ENCODE results near the gene INPP5A.

The INPP5A gene

DNA sequence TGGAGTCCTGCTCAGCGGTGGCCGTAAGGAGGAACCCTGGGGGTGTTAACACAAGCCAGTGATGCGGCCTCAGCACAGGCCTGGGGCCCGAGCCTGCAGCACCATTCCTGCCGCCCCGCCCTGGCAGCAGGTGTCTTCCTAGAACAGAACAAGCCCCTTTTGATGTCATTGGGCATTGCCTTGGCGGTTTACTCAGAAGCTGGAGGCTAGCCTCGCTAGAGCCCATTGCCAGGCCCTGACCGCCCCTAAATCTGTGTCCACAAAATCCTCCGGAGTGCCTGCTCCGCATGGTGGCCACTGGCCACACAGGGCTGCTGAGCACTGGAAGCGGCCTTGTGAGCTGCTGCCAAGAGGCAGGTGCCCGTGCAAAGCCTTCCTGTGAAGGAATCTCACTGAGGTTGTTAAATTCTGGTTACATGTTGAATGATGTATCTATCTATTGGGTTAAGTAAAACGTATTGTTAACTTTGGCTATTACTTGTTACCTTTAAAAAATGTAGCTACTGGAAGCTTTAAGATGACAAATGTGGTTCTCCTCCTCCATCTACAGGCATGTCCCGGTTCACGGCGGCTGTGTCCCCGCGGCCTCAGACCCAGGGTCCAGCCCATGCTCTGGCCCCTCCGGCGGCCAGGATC is 1.2 kb upstream of the INPP5A start:
- peak overlapping the region; percentile 51 for H3K4me3 ChIP-seq (ENCODE audit: low read length)
- no peak for DNase-seq (ENCODE audit: low read depth)
- TF ChIP-seq, protein P1, sequence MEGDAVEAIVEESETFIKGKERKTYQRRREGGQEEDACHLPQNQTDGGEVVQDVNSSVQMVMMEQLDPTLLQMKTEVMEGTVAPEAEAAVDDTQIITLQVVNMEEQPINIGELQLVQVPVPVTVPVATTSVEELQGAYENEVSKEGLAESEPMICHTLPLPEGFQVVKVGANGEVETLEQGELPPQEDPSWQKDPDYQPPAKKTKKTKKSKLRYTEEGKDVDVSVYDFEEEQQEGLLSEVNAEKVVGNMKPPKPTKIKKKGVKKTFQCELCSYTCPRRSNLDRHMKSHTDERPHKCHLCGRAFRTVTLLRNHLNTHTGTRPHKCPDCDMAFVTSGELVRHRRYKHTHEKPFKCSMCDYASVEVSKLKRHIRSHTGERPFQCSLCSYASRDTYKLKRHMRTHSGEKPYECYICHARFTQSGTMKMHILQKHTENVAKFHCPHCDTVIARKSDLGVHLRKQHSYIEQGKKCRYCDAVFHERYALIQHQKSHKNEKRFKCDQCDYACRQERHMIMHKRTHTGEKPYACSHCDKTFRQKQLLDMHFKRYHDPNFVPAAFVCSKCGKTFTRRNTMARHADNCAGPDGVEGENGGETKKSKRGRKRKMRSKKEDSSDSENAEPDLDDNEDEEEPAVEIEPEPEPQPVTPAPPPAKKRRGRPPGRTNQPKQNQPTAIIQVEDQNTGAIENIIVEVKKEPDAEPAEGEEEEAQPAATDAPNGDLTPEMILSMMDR (conservative IDR thresholded peaks at IDR 0.05; ENCODE audit: low read depth, low read length): no peak

DNA sequence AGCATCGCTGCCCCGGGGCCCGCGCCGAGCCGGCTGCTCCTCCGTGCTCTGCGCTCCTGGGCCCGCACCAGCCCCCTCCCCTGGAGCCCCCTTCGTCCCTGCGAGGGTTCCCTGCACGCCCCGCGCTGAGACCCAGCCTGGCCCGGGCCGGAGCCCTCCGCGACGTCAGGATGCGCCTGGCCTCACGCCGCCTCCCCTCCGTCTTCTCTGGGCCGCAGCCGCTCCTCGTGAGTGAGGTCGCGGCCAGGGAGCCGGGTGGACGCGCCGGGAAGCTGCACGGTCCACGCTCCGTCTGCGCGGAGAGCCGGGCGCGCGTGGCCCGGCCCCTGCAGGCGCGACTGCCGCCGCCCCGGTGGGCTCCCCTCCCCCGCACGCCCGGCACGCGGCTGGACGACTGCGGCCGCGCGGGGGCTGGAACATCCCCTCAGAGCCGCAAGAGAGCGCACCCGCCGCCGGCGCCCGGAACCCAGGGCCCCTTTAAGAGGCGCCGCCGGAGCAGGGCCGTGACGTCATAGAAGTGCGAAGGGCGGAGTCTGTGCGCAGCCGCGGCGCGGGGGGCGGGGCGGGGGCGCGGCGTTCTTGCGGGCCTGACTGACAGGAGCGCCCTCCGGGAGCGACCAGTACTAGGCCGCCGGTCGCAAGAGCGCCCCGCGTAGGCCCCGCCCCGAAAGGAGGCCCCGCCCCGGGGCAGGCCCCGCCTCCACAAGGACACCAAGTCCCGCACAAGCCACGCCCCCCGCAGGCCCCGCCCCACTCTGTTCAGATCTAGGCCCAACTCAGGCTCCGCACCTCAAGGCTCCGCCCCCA is 507 bp upstream of the INPP5A start:
- peak; percentile 90 for DNase-seq (ENCODE audit: low read depth)
- TF ChIP-seq, protein P1 (conservative IDR thresholded peaks at IDR 0.05; ENCODE audit: low read depth, low read length): no peak
- peak overlapping the region; percentile 51 for H3K4me3 ChIP-seq (ENCODE audit: low read length)

DNA sequence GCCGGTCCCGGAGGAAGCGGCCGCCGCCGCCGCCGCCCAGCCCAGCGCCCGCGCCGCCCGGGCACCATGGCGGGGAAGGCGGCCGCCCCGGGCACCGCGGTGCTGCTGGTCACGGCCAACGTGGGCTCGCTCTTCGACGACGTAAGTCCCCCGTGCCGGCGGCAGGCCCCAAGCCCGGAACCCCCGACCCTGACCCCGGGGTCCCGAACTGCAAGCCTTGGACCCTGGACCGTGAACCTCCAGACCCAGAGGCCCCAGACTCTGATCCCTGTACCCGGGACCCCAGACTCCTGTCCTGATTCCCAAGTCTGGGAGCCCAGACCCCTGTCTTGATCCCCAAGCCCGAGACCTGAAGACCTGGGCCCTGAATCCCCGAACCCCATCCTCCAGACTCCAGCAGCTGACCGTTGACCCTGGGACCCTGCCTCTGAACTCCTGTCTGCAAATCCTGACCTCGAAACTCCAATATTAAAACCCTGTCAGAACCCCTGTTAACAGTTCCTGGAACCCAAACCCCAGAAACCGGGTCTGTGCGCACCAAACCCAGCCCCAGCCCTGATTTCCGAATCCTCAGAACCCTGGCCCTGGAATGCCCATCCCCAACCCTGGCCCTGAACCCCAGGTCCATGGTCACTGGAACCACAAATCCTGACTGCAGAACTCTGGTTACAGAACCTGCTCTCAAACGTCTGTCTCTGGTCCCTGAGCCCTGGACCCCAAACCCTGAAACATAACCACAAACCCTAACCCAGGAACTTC is 623 bp downstream of the INPP5A start:
- DNase-seq (ENCODE audit: low read depth): no peak
- H3K4me3 ChIP-seq (ENCODE audit: low read length): peak overlapping the region; percentile 75
- TF ChIP-seq, protein P1 (conservative IDR thresholded peaks at IDR 0.05; ENCODE audit: low read depth, low read length): no peak

DNA sequence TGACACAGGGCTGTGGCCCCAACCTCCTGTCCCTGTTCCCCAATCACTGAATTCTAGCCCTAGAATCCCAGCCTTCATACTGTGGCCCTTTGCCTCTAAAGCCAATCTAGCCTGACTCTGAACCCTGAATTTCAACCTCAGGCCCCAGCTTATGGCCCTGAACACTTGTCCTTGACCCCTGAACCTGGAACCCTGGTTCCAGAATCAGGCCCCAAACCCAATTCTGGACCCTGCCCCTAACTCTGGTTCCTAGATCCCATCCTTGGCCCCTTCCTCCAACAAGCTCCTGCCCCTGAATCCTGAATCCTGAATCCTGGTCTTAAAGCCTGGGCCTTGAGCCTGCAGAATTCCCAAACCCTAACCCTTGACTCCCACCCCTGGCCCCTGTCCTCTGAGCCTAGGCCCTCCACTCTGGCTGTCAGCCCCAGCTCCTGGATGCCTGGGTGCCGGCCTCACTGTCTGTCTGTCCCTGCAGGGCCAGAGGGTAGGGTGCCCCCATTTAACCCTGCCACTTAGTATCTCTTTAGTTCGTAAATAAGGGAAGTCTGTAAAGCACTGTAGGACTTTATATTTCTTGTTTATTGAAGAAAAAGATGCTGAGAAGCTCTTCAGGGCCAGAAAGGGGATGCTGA is 1.3 kb downstream of the INPP5A start:
- peak overlapping the region; percentile 75 for H3K4me3 ChIP-seq (ENCODE audit: low read length)
- DNase-seq (ENCODE audit: low read depth): no peak
- TF ChIP-seq, protein P1 (conservative IDR thresholded peaks at IDR 0.05; ENCODE audit: low read depth, low read length): no peak

DNA sequence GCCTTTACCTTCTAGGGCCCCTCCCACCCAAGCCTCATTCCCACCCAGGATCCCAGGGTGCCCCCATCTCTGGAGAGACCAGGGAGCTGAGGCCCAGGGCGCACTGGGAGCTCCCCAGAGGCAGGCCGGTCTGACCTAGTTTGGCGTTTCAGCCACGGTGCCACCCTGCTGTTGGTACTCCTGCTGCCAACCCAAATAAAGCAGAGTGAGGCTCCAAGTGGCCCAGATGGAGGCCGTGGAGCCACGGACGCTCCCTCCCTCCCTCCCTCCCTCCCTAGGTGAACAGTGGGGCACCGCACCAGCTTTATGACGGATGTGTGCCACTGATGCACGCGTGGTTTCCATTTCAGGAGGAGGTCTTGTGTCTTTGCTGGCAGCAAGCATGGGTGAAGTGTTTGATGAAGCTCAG is 1.8 kb downstream of the INPP5A start:
- H3K4me3 ChIP-seq (ENCODE audit: low read length): peak overlapping the region; percentile 75
- no peak for DNase-seq (ENCODE audit: low read depth)
- TF ChIP-seq, protein P1 (conservative IDR thresholded peaks at IDR 0.05; ENCODE audit: low read depth, low read length): no peak

DNA sequence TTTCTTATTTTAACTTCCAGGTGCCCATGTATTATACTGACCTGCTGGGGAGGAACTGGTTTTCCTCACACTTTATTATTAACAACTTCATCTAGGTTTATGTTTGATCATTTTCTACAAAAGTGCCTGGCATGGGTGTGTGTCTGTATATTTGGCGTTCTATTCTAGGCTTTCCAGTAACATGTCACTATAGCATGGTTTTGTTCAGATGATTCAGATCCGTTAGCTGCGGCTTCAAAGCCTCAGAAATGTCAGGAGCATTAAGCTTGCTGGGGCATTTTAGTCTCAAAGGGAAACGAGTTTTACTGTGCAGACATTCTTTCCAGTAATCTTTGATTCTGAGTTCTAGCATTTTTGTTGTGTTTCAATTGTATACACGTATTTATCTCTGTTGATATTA is 2.3 kb downstream of the INPP5A start:
- H3K4me3 ChIP-seq (ENCODE audit: low read length): peak overlapping the region; percentile 14
- DNase-seq (ENCODE audit: low read depth): no peak
- TF ChIP-seq, protein P1 (conservative IDR thresholded peaks at IDR 0.05; ENCODE audit: low read depth, low read length): no peak
